ENCODE results near the gene MMP24.

DNA sequence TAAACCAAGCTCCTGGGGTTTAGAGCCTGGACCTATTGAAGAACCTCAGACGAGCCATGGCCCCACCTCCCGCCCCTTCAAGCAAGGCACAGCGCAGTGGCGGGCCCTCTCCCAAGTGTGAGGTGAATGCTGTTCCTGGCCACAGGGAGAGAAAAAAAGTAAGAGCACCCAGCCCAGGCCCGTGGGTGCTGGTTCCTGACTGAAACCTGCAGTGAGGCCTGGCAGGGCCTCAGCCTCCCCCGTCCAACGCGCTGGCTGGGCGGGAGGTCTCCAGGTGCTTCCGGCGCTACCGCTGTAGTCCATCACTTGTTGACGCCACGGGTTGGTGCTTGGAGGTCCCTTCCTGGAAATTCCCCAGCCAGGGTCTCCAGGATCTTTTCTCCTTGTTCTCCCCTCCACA, 71.2 kb downstream of the MMP24 start:
- TF ChIP-seq POLR2A (IDR thresholded peaks at IDR 0.05) = no peak
- TF ChIP-seq, protein P1, sequence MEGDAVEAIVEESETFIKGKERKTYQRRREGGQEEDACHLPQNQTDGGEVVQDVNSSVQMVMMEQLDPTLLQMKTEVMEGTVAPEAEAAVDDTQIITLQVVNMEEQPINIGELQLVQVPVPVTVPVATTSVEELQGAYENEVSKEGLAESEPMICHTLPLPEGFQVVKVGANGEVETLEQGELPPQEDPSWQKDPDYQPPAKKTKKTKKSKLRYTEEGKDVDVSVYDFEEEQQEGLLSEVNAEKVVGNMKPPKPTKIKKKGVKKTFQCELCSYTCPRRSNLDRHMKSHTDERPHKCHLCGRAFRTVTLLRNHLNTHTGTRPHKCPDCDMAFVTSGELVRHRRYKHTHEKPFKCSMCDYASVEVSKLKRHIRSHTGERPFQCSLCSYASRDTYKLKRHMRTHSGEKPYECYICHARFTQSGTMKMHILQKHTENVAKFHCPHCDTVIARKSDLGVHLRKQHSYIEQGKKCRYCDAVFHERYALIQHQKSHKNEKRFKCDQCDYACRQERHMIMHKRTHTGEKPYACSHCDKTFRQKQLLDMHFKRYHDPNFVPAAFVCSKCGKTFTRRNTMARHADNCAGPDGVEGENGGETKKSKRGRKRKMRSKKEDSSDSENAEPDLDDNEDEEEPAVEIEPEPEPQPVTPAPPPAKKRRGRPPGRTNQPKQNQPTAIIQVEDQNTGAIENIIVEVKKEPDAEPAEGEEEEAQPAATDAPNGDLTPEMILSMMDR (IDR thresholded peaks at IDR 0.05) = no peak
